H9 (cell line): Measurements from ENCODE around the gene PMF1. TPM values are rescaled to one million over a fixed set of nuclear protein-coding genes. Genes with fewer than 3 reads are reported as not detected.

Source experiments
- DNase-seq: peaks from one replicate; pipeline ENCODE4 v3.0.0-alpha.2; 2017
- H2AFZ ChIP-seq: one replicate; pipeline ENCODE4 v1.6.1; 2013; ENCODE audit warnings: mild to moderate bottlenecking, low read length, control low read depth, moderate library complexity
- H2AK5ac ChIP-seq: 2 replicates; pipeline ENCODE4 v1.6.1; 2013; ENCODE audit warnings: low read length, control low read depth, mixed read lengths; ENCODE audit not compliant: insufficient read length
- H2BK120ac ChIP-seq: one replicate; pipeline ENCODE4 v1.6.1; 2013; ENCODE audit warnings: low read depth, mild to moderate bottlenecking, low read length, control low read depth, inconsistent platforms; ENCODE audit not compliant: poor library complexity, severe bottlenecking
- H2BK12ac ChIP-seq: 2 replicates; pipeline ENCODE4 v1.6.1; 2013; ENCODE audit warnings: low read length, control low read depth, mixed read lengths, low read depth; ENCODE audit not compliant: insufficient read length
- H2BK15ac ChIP-seq: 2 replicates; pipeline ENCODE4 v1.6.1; 2013; ENCODE audit warnings: low read depth, low read length, control low read depth
- H2BK20ac ChIP-seq: one replicate; pipeline ENCODE4 v1.6.1; 2013; ENCODE audit warnings: low read depth, mild to moderate bottlenecking, low read length, control low read depth, inconsistent platforms; ENCODE audit not compliant: poor library complexity, severe bottlenecking
- H2BK5ac ChIP-seq: 2 replicates; pipeline ENCODE4 v1.6.1; 2013; ENCODE audit warnings: low read length, control low read depth, mixed read lengths; ENCODE audit not compliant: insufficient read length
- H3K14ac ChIP-seq: 2 replicates; pipeline ENCODE4 v1.6.1; 2013; ENCODE audit warnings: low read length, control low read depth; ENCODE audit not compliant: insufficient read depth
- H3K18ac ChIP-seq: 2 replicates; pipeline ENCODE4 v1.6.1; 2013; ENCODE audit warnings: low read depth, mild to moderate bottlenecking, mixed read lengths, low read length, control low read depth; ENCODE audit not compliant: insufficient read length
- H3K23ac ChIP-seq: 2 replicates; pipeline ENCODE4 v1.6.1; 2013; ENCODE audit warnings: low read length, control low read depth, mixed read lengths, low read depth; ENCODE audit not compliant: insufficient read length
- H3K23me2 ChIP-seq: 2 replicates; pipeline ENCODE4 v1.6.1; 2013; ENCODE audit warnings: low read depth, mild to moderate bottlenecking, mixed read lengths, low read length, control low read depth; ENCODE audit not compliant: insufficient read length, poor library complexity, severe bottlenecking
- H3K27ac ChIP-seq: 2 replicates; pipeline ENCODE4 v1.5.1; 2013; ENCODE audit warnings: low read length, control low read depth, mixed read lengths, low read depth; ENCODE audit not compliant: insufficient read length
- H3K27me3 ChIP-seq: 2 replicates; pipeline ENCODE4 v1.6.1; 2013; ENCODE audit warnings: low read length, control low read depth, inconsistent platforms; ENCODE audit not compliant: insufficient read depth
- H3K4ac ChIP-seq: 2 replicates; pipeline ENCODE4 v1.6.1; 2013; ENCODE audit warnings: low read depth, mild to moderate bottlenecking, control low read depth, inconsistent platforms, low read length, moderate library complexity
- H3K4me1 ChIP-seq: 2 replicates; pipeline ENCODE4 v1.6.1; 2013; ENCODE audit warnings: low read length, control low read depth, inconsistent platforms; ENCODE audit not compliant: insufficient read depth
- H3K4me2 ChIP-seq: 2 replicates; pipeline ENCODE4 v1.6.1; 2013; ENCODE audit warnings: low read length, control low read depth, mixed read lengths; ENCODE audit not compliant: insufficient read length, insufficient read depth
- H3K56ac ChIP-seq: 2 replicates; pipeline ENCODE4 v1.6.1; 2013; ENCODE audit warnings: low read depth, mild to moderate bottlenecking, mixed read lengths, low read length, control low read depth; ENCODE audit not compliant: insufficient read length
- H3K79me1 ChIP-seq: 2 replicates; pipeline ENCODE4 v1.6.1; 2013; ENCODE audit warnings: low read depth, mild to moderate bottlenecking, moderate library complexity, low read length, control low read depth, inconsistent platforms; ENCODE audit not compliant: insufficient read depth, poor library complexity, severe bottlenecking
- H3K79me2 ChIP-seq: 2 replicates; pipeline ENCODE4 v1.6.1; 2013; ENCODE audit warnings: low read length, control low read depth, inconsistent platforms; ENCODE audit not compliant: insufficient read depth
- H3K9ac ChIP-seq: 2 replicates; pipeline ENCODE4 v1.6.1; 2013; ENCODE audit warnings: low read length, control low read depth, mixed read lengths; ENCODE audit not compliant: insufficient read length; ENCODE audit errors: extremely low read depth
- H3K9me3 ChIP-seq: one replicate; pipeline ENCODE4 v1.6.1; 2013; ENCODE audit warnings: low read depth, low read length, inconsistent platforms; ENCODE audit not compliant: control insufficient read depth
- H3T11ph ChIP-seq: one replicate; pipeline ENCODE4 v1.6.1; 2013; ENCODE audit warnings: mild to moderate bottlenecking, low read length, control low read depth, inconsistent platforms
- H4K20me1 ChIP-seq: one replicate; pipeline ENCODE4 v1.6.1; 2013; ENCODE audit not compliant: control insufficient read depth, insufficient read length, insufficient read depth
- H4K5ac ChIP-seq: 2 replicates; pipeline ENCODE4 v1.6.1; 2013; ENCODE audit warnings: low read depth, mild to moderate bottlenecking, mixed read lengths, low read length, control low read depth; ENCODE audit not compliant: insufficient read length
- H4K8ac ChIP-seq: replicated peaks from 2 replicates; pipeline ENCODE4 v1.6.1; 2013; ENCODE audit warnings: low read length, control low read depth, mixed read lengths, low read depth; ENCODE audit not compliant: insufficient read length
- H4K91ac ChIP-seq: 2 replicates; pipeline ENCODE4 v1.6.1; 2013; ENCODE audit warnings: low read depth, mild to moderate bottlenecking, moderate library complexity, mixed read lengths, low read length, control low read depth; ENCODE audit not compliant: insufficient read length
- H3K27ac Mint-ChIP-seq, 3 experiments: 2 replicates in 2 of 3; 3 replicates in 1 of 3; pipeline ENCODE4 v1.8.0; 2020 to 2021; ENCODE audit warnings: mixed read lengths in 3 of 3, mild to moderate bottlenecking in 1 of 3, moderate library complexity in 1 of 3
- H3K27me3 Mint-ChIP-seq: 2 replicates; pipeline ENCODE4 v1.8.0; 2021; ENCODE audit warnings: low read depth, mild to moderate bottlenecking, moderate library complexity, mixed read lengths
- H3K36me3 Mint-ChIP-seq, 3 experiments: 2 replicates in 2 of 3; 3 replicates in 1 of 3; pipeline ENCODE4 v1.8.0; 2020 to 2021; ENCODE audit warnings: low read depth in 3 of 3, mixed read lengths in 3 of 3; ENCODE audit not compliant: insufficient read depth in 1 of 3
- H3K4me1 Mint-ChIP-seq, 2 experiments: 2 replicates each; pipeline ENCODE4 v1.8.0; 2020; ENCODE audit warnings: mixed read lengths in 2 of 2
- H3K4me3 Mint-ChIP-seq, 2 experiments: 2 replicates in 1 of 2; 3 replicates in 1 of 2; pipeline ENCODE4 v1.8.0; 2020 to 2021; ENCODE audit warnings: mild to moderate bottlenecking in 2 of 2, mixed read lengths in 2 of 2, moderate library complexity in 1 of 2
- H3K9me3 Mint-ChIP-seq, 2 experiments: 2 replicates in 1 of 2; 3 replicates in 1 of 2; pipeline ENCODE4 v1.8.0; 2020; ENCODE audit warnings: mild to moderate bottlenecking in 2 of 2, mixed read lengths in 2 of 2, moderate library complexity in 1 of 2
- WGBS: extraction: QIAGEN DNeasy Blood & Tissue Kit; methylation state at CpG from one replicate; pipeline ENCODE4 v1.1.7; 2013; ENCODE audit warnings: missing lambda C conversion rate, low lambda C conversion rate, mixed read lengths; ENCODE audit not compliant: insufficient read length; ENCODE audit errors: extremely low coverage; 5-methylcytosine and 5-hydroxymethylcytosine counted together
- total RNA-seq: library from RNA; stranded (reverse); gene quantifications from 2 replicates; pipeline ENCODE4 v1.2.1, GENCODE V29; 2021
- TF ChIP-seq, protein P1 (sequence below): fragments of 200-600 bp; sonication (generic); conservative IDR thresholded peaks from 3 replicates; pipeline ENCODE4 v1.8.0; 2021; ENCODE audit warnings: antibody characterized with exemption, mild to moderate bottlenecking

The PMF1 gene
- total RNA-seq, 1 experiment from 2014 or later: 136 TPM

DNA sequence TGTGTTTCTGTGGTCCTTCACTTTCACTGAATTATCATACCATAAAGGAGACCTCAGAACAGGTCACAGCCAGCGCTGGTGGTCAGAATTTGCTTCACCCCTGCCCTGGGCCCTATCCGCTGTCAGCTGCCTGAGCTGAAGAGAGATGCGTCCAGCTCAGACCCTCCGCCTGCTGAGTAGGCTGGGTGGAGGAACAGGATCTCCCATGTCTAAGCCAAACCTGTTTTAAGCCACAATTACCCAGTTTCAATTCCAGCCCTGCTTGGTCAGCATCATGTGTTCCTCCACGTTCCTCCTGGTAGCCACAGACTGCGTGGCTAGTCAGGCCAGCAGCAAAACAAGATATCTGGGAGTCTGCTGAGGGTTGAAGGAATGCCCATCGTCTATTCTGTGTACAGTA, 15.7 kb downstream of the PMF1 start:
- Histone ChIP-seq H3K4ac (no peak overlapping the region), H3K14ac (no peak overlapping the region), H2BK5ac (no peak overlapping the region), H3K27me3 (no peaks in the 10 kb centered on the region; the same call in 1 of the 2 replicates), H3K9me3 (no peaks in the 10 kb centered on the region), H2BK20ac (no peak overlapping the region), H3K9ac (no peak overlapping the region), H3K4me1 (no peaks in the 10 kb centered on the region), H2BK120ac (no peak overlapping the region), H3T11ph (no peak overlapping the region), H4K91ac (no peak overlapping the region), H4K20me1 (no peaks in the 10 kb centered on the region), H2BK12ac (no peak overlapping the region), H3K79me1 (no peaks in the 10 kb centered on the region), H3K23me2 (no peaks in the 10 kb centered on the region), H3K79me2 (no peaks in the 10 kb centered on the region), H2AK5ac (no peak overlapping the region), H3K27ac (no peak overlapping the region), H2BK15ac (no peak overlapping the region), H2AFZ (no peak overlapping the region), H4K5ac (no peak overlapping the region), H3K56ac (no peak overlapping the region), H3K23ac (no peak overlapping the region), H3K18ac (no peak overlapping the region), H4K8ac (no peak overlapping the region), H3K4me2 (no peak overlapping the region)
- DNase-seq: no peak
- H3K27me3 Mint-ChIP-seq: no peaks in the 10 kb centered on the region
- H3K36me3 Mint-ChIP-seq: peaks cover 20 to 53% (median 50%) of the 10 kb centered on the region in 3 experiments
- no peak overlapping the region for H3K4me3 Mint-ChIP-seq
- H3K27ac Mint-ChIP-seq: no peak overlapping the region
- no CpG with 5 or more reads among the region's 7 CpGs for WGBS
- TF ChIP-seq, protein P1, sequence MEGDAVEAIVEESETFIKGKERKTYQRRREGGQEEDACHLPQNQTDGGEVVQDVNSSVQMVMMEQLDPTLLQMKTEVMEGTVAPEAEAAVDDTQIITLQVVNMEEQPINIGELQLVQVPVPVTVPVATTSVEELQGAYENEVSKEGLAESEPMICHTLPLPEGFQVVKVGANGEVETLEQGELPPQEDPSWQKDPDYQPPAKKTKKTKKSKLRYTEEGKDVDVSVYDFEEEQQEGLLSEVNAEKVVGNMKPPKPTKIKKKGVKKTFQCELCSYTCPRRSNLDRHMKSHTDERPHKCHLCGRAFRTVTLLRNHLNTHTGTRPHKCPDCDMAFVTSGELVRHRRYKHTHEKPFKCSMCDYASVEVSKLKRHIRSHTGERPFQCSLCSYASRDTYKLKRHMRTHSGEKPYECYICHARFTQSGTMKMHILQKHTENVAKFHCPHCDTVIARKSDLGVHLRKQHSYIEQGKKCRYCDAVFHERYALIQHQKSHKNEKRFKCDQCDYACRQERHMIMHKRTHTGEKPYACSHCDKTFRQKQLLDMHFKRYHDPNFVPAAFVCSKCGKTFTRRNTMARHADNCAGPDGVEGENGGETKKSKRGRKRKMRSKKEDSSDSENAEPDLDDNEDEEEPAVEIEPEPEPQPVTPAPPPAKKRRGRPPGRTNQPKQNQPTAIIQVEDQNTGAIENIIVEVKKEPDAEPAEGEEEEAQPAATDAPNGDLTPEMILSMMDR: no peak
- H3K9me3 Mint-ChIP-seq: no peaks in the 10 kb centered on the region
- peaks cover 5 to 7% of the 10 kb centered on the region in 2 experiments for H3K4me1 Mint-ChIP-seq
